Esophagus squamous epithelium (tissue), 5 donors: ENCODE measurements around the gene ZNF850. TPM values are rescaled to one million over a fixed set of nuclear protein-coding genes. Genes with fewer than 3 reads are reported as not detected.
A peak's percentile ranks its signal among the peaks of the same experiment; 100 is the strongest.

Experiments used
- DNase-seq: peaks from one replicate; lab custom pipeline; 2025; lab: John Stamatoyannopoulos, UW
- H3K27ac ChIP-seq, 4 donors: fragments of 200-600 bp; sonication (generic); one replicate each; pipeline ENCODE4 v1.5.1; 2016 to 2019; ENCODE audit warnings: mild to moderate bottlenecking in 1 of 4
- H3K27me3 ChIP-seq, 4 donors: fragments of 200-600 bp; sonication (generic); 1 replicate in 3 of 4; 2 replicates in 1 of 4; pipeline versions ENCODE4 v1.5.1 to v1.6.0; 2017 to 2021; ENCODE audit warnings: antibody characterized with exemption in 1 of 4
- H3K36me3 ChIP-seq, 3 donors: fragments of 200-600 bp; sonication (generic); one replicate each; pipeline ENCODE4 v1.5.1; 2016 to 2019
- H3K4me1 ChIP-seq, 3 donors: fragments of 200-600 bp; sonication (generic); one replicate each; pipeline ENCODE4 v1.5.1; 2017 to 2019
- H3K4me3 ChIP-seq, 4 donors: fragments of 200-600 bp; sonication (generic); 1 replicate in 3 of 4; 2 replicates in 1 of 4; pipeline ENCODE4 v1.5.1; 2016 to 2019; ENCODE audit warnings: mild to moderate bottlenecking in 2 of 4, moderate library complexity in 1 of 4
- H3K9me3 ChIP-seq, 3 donors: fragments of 200-600 bp; sonication (generic); one replicate each; pipeline ENCODE4 v1.5.1; 2016 to 2019
- POLR2A ChIP-seq, 4 donors: fragments of 450-650 bp; IDR thresholded peaks; one replicate each; pipeline ENCODE4 v1.6.1; 2017; ENCODE audit warnings: antibody characterized with exemption in 4 of 4, mild to moderate bottlenecking in 4 of 4, moderate library complexity in 3 of 4
- WGBS, 2 donors: methylation state at CpG; one replicate each; pipeline ENCODE4 v1.1.5; 2018; 5-methylcytosine and 5-hydroxymethylcytosine counted together
- intact Hi-C: fragments of 100-400 bp; cut with DNase I; formaldehyde crosslinking; loops from one replicate; pipeline ENCODE4 v1.15.0; 2022
- total RNA-seq, 4 donors: library from RNA; depleted of rRNA; stranded (reverse); fragments of >200 nt; gene quantifications; one replicate each; pipeline ENCODE4 v1.1.0, GENCODE V29; 2016
- TF ChIP-seq, protein P1 (sequence below), 6 experiments: fragments of 450-650 bp in 4 of 6; fragments of 200-600 bp in 2 of 6; sonication (generic) in 2 of 6; IDR thresholded peaks; one replicate each; pipeline ENCODE4 v1.5.1; 2016 to 2019; ENCODE audit warnings: antibody characterized with exemption in 6 of 6, mild to moderate bottlenecking in 4 of 6, moderate library complexity in 4 of 6
- donor health status: DM: yes; HTN: yes; CAD: no.

Gene ZNF850
- total RNA-seq, 4 donors from 2014 or later = 0.15 to 5.0 (median 0.90) TPM

DNA sequence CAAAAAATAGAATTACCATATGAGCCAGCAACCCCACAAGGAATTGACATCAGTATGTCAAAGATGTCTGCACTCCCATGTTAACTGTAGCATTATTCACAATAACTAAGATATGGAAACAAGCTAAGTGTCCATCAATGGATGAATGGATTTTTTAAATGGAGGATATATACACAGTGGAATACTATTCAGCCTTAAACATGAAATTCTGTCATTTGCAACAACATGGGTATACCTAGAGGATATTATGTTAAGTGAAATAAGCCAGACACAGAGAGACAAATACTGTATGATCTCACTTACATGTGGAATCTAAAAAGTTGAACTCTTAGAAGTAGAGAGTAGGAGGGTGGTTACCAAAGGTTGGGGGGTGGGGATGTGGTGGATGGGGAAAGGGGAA is 93.2 kb downstream of the ZNF850 start:
- H3K27me3 ChIP-seq = no peaks in the 10 kb centered on the region
- TF ChIP-seq, protein P1, sequence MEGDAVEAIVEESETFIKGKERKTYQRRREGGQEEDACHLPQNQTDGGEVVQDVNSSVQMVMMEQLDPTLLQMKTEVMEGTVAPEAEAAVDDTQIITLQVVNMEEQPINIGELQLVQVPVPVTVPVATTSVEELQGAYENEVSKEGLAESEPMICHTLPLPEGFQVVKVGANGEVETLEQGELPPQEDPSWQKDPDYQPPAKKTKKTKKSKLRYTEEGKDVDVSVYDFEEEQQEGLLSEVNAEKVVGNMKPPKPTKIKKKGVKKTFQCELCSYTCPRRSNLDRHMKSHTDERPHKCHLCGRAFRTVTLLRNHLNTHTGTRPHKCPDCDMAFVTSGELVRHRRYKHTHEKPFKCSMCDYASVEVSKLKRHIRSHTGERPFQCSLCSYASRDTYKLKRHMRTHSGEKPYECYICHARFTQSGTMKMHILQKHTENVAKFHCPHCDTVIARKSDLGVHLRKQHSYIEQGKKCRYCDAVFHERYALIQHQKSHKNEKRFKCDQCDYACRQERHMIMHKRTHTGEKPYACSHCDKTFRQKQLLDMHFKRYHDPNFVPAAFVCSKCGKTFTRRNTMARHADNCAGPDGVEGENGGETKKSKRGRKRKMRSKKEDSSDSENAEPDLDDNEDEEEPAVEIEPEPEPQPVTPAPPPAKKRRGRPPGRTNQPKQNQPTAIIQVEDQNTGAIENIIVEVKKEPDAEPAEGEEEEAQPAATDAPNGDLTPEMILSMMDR (IDR thresholded peaks at IDR 0.05) = no peak
- TF ChIP-seq POLR2A (IDR thresholded peaks at IDR 0.05) = no peak
- H3K4me3 ChIP-seq = no peak overlapping the region
- H3K9me3 ChIP-seq = peaks cover 0 to 82% (median 12%) of the 10 kb centered on the region in 3 donors
- intact Hi-C loops = no loop called here
- no peak for DNase-seq
- H3K27ac ChIP-seq = no peak overlapping the region
- H3K36me3 ChIP-seq = peaks cover 0 to 81% (median 0%) of the 10 kb centered on the region in 3 donors
- H3K4me1 ChIP-seq = no peaks in the 10 kb centered on the region

GRCh38 chr19:36674201-36674600 is 98.4 kb downstream of the ZNF850 start:
- WGBS, 2 donors = 94 to 97% methylated on average over 2 of the region's 2 CpGs
- no peak overlapping the region for H3K4me3 ChIP-seq
- no peaks in the 10 kb centered on the region for H3K27me3 ChIP-seq
- H3K4me1 ChIP-seq = no peaks in the 10 kb centered on the region
- intact Hi-C loops = no loop called here
- no peak overlapping the region for H3K27ac ChIP-seq
- no peak for TF ChIP-seq POLR2A (IDR thresholded peaks at IDR 0.05)
- TF ChIP-seq, protein P1 (IDR thresholded peaks at IDR 0.05) = no peak
- peaks cover 0 to 89% (median 11%) of the 10 kb centered on the region in 3 donors for H3K9me3 ChIP-seq
- no peak for DNase-seq
- H3K36me3 ChIP-seq = peaks cover 0 to 63% (median 0%) of the 10 kb centered on the region in 3 donors

GRCh38 chr19:36672368-36672767 is 100.2 kb downstream of the ZNF850 start:
- H3K36me3 ChIP-seq = peaks cover 0 to 45% (median 0%) of the 10 kb centered on the region in 3 donors
- H3K27ac ChIP-seq = no peak overlapping the region
- no peak overlapping the region for H3K4me3 ChIP-seq
- DNase-seq = no peak
- H3K27me3 ChIP-seq = no peaks in the 10 kb centered on the region
- H3K4me1 ChIP-seq = peaks cover 0 to 12% (median 0%) of the 10 kb centered on the region in 3 donors
- no peak for TF ChIP-seq POLR2A (IDR thresholded peaks at IDR 0.05)
- TF ChIP-seq, protein P1 (IDR thresholded peaks at IDR 0.05) = no peak
- intact Hi-C loops = no loop called here
- peaks cover 0 to 71% (median 7%) of the 10 kb centered on the region in 3 donors for H3K9me3 ChIP-seq
- 94 to 100% methylated on average over 1 of the region's 1 CpG for WGBS, 2 donors

- WGBS, 2 donors = 83 to 88% methylated on average over 2 of the region's 2 CpGs
- intact Hi-C loops = no loop called here
- H3K4me1 ChIP-seq = peaks cover 7 to 24% (median 7%) of the 10 kb centered on the region in 3 donors
- no peak overlapping the region for H3K4me3 ChIP-seq
- peaks cover 0 to 40% (median 0%) of the 10 kb centered on the region in 3 donors for H3K36me3 ChIP-seq
- H3K9me3 ChIP-seq = peaks cover 0 to 52% (median 0%) of the 10 kb centered on the region in 3 donors
- no peaks in the 10 kb centered on the region for H3K27me3 ChIP-seq
- no peak for DNase-seq
- no peak overlapping the region for H3K27ac ChIP-seq
- no peak for TF ChIP-seq POLR2A (IDR thresholded peaks at IDR 0.05)
- TF ChIP-seq, protein P1 (IDR thresholded peaks at IDR 0.05) = no peak
Measured at GRCh38 chr19:36668646-36669045, 104.0 kb downstream of the ZNF850 start.

DNA sequence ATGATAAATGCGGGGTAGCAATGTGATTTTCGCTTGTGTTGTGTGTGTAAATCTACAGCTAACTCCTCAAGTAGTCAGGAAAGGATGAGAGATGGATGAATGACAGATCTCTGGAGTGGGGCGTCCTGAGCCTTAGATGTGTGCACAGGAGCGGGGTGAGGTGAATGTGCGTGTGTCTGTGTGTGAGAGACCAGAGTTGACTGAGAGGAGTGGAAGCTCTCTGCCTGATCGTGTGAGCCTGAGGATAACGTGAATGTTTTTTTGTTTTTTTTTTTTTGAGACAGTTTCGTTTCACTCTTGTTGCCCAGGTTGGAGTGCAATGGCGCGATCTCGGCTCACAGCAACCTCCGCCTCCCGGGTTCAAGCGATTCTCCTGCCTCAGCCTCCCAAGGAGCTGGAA is 106.8 kb downstream of the ZNF850 start:
- TF ChIP-seq POLR2A (IDR thresholded peaks at IDR 0.05) = no peak
- TF ChIP-seq, protein P1 (IDR thresholded peaks at IDR 0.05) = no peak
- Histone ChIP-seq H3K27ac (peak overlapping the region in 2 of 4 donors; percentile 67 to 83), H3K4me3 (peak overlapping the region; percentile 38 to 83 (median 69)), H3K4me1 (peaks cover 7 to 24% (median 7%) of the 10 kb centered on the region in 3 donors), H3K9me3 (peaks cover 0 to 48% (median 3%) of the 10 kb centered on the region in 3 donors), H3K36me3 (peaks cover 0 to 44% (median 4%) of the 10 kb centered on the region in 3 donors), H3K27me3 (no peaks in the 10 kb centered on the region)
- DNase-seq = no peak
- intact Hi-C loops = no loop called here
- WGBS, 2 donors = 67 to 70% methylated on average over 13 to 14 of the region's 14 CpGs

Other genes with a start within 250 kb of the ZNF850 start
- 10 to 100 TPM in 1 of 4 donors, 1 to 10 TPM in 3; 3.7 to 13.4 (median 7.4) TPM for gene ZNF260, start 244.5 kb downstream of the ZNF850 start, total RNA-seq
- 10 to 100 TPM in 1 of 4 donors, 1 to 10 TPM in 3; 3.2 to 12.8 (median 3.6) TPM for gene ZNF529, start 199.5 kb downstream of the ZNF850 start, total RNA-seq
- gene ZNF382, start 167.5 kb downstream of the ZNF850 start, total RNA-seq = 1 to 10 TPM in 2 of 4 donors, under 1 TPM in 2; 0.53 to 4.4 (median 0.89) TPM
- 10 to 100 TPM in 1 of 4 donors, 1 to 10 TPM in 3; 1.4 to 12.6 (median 4.1) TPM for gene ZNF461, start 106.0 kb downstream of the ZNF850 start, total RNA-seq
- gene ZNF567, start 85.2 kb downstream of the ZNF850 start, total RNA-seq = 1 to 10 TPM; 2.2 to 6.7 (median 3.1) TPM
- gene ZNF790, start 65.6 kb upstream of the ZNF850 start, total RNA-seq = 1 to 10 TPM; 2.4 to 7.1 (median 4.1) TPM
- gene ZNF345, start 78.1 kb upstream of the ZNF850 start, total RNA-seq = 10 to 100 TPM in 1 of 4 donors, 1 to 10 TPM in 2, under 1 TPM in 1; 0.87 to 10.3 (median 1.4) TPM
- 1 to 10 TPM in 3 of 4 donors, under 1 TPM in 1; 0.70 to 2.7 (median 1.9) TPM for gene ZNF829, start 143.5 kb upstream of the ZNF850 start, total RNA-seq
- gene ZNF568, start 143.5 kb upstream of the ZNF850 start, total RNA-seq = 1 to 10 TPM; 2.8 to 9.3 (median 4.1) TPM